WERI-Rb-1 (cell line): ENCODE results near the gene HS1BP3.

Experiments used
- DNase-seq: peaks from one replicate; pipeline ENCODE4 v3.0.0-alpha.2; 2020
- H3K27ac ChIP-seq: fragments of 250-450 bp; sonication (Bioruptor Pico); 2 replicates; pipeline ENCODE4 v1.5.1; 2020; ENCODE audit warnings: mild to moderate bottlenecking, moderate library complexity
- H3K27me3 ChIP-seq: fragments of 250-450 bp; sonication (Bioruptor Pico); 2 replicates; pipeline ENCODE4 v1.5.1; 2021; ENCODE audit warnings: mild to moderate bottlenecking, low read depth, moderate library complexity; ENCODE audit not compliant: insufficient read depth, severe bottlenecking
- H3K36me3 ChIP-seq: fragments of 250-450 bp; sonication (Bioruptor Pico); 2 replicates; pipeline ENCODE4 v1.5.1; 2020; ENCODE audit warnings: mild to moderate bottlenecking, moderate library complexity
- H3K4me3 ChIP-seq: 2 replicates; pipeline ENCODE4 v1.5.1; 2011; ENCODE audit warnings: low read depth, mild to moderate bottlenecking, control low read depth, low read length
- H3K9me3 ChIP-seq: fragments of 250-450 bp; sonication (Bioruptor Pico); 2 replicates; pipeline ENCODE4 v1.5.1; 2021; ENCODE audit warnings: mild to moderate bottlenecking, moderate library complexity; ENCODE audit not compliant: severe bottlenecking
- TF ChIP-seq, protein P1 (sequence below): IDR thresholded peaks from 2 replicates; pipeline ENCODE4 v1.5.1; 2011; ENCODE audit warnings: low read depth, mild to moderate bottlenecking, control low read depth, inconsistent platforms, low read length

Gene HS1BP3

DNA sequence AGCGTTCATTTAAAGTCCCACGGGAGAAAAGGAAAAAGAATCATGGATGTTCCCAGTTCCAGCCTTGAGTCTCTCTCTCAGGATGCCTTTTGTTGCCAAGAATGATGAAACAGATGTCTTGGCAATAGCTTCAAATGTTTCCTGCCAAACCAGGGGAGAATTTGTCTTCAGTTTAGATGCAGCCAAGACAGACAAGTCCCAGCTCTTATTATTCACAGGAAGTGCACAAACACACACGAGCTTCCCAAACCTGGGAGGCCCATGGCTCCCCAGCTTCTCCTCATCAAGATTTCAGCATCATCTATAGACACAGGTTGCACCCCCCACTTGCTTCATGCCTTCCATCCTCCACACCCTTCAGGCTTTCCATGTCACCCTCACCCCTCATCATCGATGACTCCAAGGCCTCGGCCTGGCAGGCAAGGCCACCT, 45.9 kb downstream of the HS1BP3 start:
- Histone ChIP-seq H3K27me3 (no peaks in the 10 kb centered on the region), H3K36me3 (no peaks in the 10 kb centered on the region), H3K9me3 (peaks cover 8% of the 10 kb centered on the region), H3K4me3 (no peak overlapping the region), H3K27ac (no peak overlapping the region)
- no peak for DNase-seq
- TF ChIP-seq, protein P1, sequence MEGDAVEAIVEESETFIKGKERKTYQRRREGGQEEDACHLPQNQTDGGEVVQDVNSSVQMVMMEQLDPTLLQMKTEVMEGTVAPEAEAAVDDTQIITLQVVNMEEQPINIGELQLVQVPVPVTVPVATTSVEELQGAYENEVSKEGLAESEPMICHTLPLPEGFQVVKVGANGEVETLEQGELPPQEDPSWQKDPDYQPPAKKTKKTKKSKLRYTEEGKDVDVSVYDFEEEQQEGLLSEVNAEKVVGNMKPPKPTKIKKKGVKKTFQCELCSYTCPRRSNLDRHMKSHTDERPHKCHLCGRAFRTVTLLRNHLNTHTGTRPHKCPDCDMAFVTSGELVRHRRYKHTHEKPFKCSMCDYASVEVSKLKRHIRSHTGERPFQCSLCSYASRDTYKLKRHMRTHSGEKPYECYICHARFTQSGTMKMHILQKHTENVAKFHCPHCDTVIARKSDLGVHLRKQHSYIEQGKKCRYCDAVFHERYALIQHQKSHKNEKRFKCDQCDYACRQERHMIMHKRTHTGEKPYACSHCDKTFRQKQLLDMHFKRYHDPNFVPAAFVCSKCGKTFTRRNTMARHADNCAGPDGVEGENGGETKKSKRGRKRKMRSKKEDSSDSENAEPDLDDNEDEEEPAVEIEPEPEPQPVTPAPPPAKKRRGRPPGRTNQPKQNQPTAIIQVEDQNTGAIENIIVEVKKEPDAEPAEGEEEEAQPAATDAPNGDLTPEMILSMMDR: no peak

DNA sequence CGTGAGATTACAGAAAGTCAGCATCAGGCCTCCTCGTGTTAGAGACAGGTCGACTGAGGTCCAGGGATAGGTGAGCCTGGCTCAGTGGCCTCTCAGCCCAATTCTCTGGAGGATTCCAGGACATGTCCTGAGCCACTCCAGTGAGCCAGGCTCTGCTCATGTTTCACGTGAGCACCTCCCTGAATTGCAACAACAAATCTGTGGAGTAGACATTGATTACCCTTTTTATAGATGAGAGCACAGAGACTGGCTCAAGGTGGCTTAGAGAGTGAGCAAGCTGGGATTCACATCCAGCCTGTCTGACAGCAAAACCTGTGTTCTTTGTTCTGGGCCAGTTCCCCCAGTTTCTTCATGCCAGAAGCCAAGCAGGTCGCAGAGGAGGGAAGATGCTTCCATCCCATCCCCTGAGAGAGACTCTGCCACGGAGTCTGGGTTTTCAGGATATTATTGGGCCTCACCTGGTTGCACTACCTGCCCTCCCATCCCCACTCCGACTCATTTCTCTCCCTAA, 46.4 kb downstream of the HS1BP3 start:
- Histone ChIP-seq H3K27ac (no peak overlapping the region), H3K27me3 (no peaks in the 10 kb centered on the region), H3K4me3 (no peak overlapping the region), H3K36me3 (no peaks in the 10 kb centered on the region), H3K9me3 (peaks cover 8% of the 10 kb centered on the region)
- DNase-seq: peak; percentile 37
- TF ChIP-seq, protein P1: no peak

DNA sequence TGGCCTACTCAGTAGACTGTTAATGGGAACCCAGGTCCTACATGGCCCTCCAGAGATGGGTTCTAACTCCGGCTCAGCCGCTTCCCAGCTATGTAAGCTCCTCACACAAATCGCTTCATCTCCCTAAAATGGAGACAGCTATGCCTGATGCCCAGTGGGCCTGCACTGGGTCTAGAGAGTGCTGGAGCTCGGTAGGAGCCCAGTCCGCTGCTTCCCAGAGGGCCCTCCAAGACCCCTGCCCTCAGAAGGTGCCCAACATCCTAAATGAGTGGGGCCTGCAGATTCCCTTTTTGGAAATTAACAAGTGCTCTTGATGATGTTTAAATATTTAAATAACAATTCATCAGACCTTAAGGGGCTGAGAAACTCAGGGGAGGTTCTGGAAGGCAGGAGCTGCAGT, 47.1 kb downstream of the HS1BP3 start:
- no peak overlapping the region for H3K4me3 ChIP-seq
- H3K36me3 ChIP-seq: no peaks in the 10 kb centered on the region
- peak; percentile 5 for DNase-seq
- H3K27me3 ChIP-seq: no peaks in the 10 kb centered on the region
- no peak overlapping the region for H3K27ac ChIP-seq
- H3K9me3 ChIP-seq: peaks cover 8% of the 10 kb centered on the region
- TF ChIP-seq, protein P1: no peak

DNA sequence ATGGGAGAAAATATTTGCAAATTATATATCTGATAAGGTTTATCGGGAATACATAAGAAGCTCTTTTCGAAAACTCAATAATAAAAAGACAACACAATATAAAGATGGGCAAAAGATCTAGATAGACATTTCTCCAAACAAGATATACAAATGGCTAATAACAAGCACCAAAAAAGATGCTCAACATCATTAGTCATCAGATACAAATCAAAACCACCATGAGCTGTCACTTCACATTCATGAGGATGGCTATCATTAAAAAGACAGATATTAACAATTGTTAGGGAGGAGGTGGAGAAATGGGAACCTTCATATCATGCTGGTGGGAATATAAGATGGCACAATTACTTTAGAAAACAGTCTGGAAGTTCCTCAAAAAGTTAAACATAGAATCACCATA, 48.1 kb downstream of the HS1BP3 start:
- H3K9me3 ChIP-seq: peaks cover 8% of the 10 kb centered on the region
- H3K27ac ChIP-seq: no peak overlapping the region
- no peak overlapping the region for H3K4me3 ChIP-seq
- no peak for DNase-seq
- no peaks in the 10 kb centered on the region for H3K27me3 ChIP-seq
- TF ChIP-seq, protein P1: no peak
- H3K36me3 ChIP-seq: no peaks in the 10 kb centered on the region

DNA sequence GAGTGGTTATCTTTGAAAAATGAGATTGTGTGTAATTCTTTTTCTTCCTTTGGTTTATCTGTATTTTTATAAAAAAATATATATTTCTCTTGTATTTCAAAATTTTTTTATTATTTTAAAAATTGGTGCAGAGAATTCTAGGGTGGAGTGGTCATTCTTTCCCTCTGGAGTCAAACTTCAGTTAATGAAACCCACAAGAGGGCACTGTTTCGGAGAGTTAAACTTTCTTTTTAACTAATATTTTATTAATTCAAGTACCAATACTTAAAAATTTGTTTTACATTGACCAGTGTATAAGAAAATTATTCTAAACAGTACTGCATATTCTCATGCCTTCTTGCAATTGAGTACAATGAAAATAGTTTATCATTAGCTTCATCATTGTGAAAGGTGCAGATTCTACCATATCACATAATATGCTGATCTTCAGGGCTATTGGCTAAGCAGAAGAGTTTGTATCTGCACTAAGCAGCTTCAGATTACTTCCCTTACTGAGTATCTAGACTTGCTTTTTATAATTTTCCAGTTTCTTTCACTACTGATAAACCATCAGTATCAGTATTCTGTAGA, 50.1 kb downstream of the HS1BP3 start:
- Histone ChIP-seq H3K4me3 (no peak overlapping the region), H3K36me3 (no peaks in the 10 kb centered on the region), H3K27me3 (no peaks in the 10 kb centered on the region), H3K27ac (no peak overlapping the region), H3K9me3 (no peaks in the 10 kb centered on the region)
- TF ChIP-seq, protein P1: 0 out of 2 replicates have a peak, but pooled peaks have one; percentile 6
- DNase-seq: no peak
